Activated naive CD8-positive, alpha-beta T cell (primary cell): ENCODE measurements around the gene RNF187.

Experiments
- H3K27ac Mint-ChIP-seq: one replicate; pipeline ENCODE4 v1.8.0; 2021; ENCODE audit warnings: mixed read lengths
- H3K27me3 Mint-ChIP-seq: one replicate; pipeline ENCODE4 v1.8.0; 2021; ENCODE audit warnings: mixed read lengths
- H3K36me3 Mint-ChIP-seq: one replicate; pipeline ENCODE4 v1.8.0; 2021; ENCODE audit warnings: mixed read lengths
- H3K4me1 Mint-ChIP-seq: one replicate; pipeline ENCODE4 v1.8.0; 2021; ENCODE audit warnings: low read depth, mixed read lengths
- H3K4me3 Mint-ChIP-seq: one replicate; pipeline ENCODE4 v1.8.0; 2021; ENCODE audit warnings: mild to moderate bottlenecking, mixed read lengths
- H3K9me3 Mint-ChIP-seq: one replicate; pipeline ENCODE4 v1.8.0; 2021; ENCODE audit warnings: low read depth, mixed read lengths

RNF187 gene

DNA sequence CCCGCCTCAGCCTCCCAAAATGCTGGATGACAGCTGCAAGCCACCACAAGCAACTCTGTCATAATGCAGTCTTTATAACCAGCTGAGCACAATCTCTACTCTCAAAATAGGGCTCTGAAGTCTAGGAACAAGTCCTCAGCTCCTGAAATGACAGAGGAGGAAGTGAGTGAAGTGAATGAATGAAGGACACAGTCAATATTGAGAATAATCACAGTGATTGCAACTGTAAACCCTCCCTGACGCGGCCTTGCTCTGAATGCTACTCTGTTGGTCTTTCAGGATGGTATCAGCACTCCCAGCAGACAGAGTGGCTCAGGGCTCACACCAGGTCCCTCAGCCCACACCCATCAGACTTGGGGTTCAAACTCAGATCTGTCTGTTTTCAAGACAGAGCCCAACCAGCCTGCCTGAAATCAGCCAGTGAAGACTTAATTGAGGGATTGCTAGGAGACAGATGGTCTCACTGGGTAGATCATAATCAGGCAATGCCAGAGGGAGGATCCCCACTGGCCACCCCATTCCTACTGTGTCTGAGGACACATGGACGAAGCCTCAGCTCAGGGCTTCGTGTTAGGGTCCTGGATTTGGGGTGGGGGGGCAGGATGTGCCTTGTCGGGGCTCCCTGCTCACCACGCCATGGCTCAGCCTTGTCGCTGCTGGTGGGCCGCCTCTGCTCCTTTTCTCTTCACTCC is 20.9 kb downstream of the RNF187 start:
- Mint-ChIP-seq H3K4me1 (peaks cover 11% of the 10 kb centered on the region), H3K9me3 (no peaks in the 10 kb centered on the region), H3K36me3 (peaks cover 3% of the 10 kb centered on the region), H3K4me3 (no peak overlapping the region), H3K27ac (no peak overlapping the region), H3K27me3 (peaks cover 3% of the 10 kb centered on the region)

DNA sequence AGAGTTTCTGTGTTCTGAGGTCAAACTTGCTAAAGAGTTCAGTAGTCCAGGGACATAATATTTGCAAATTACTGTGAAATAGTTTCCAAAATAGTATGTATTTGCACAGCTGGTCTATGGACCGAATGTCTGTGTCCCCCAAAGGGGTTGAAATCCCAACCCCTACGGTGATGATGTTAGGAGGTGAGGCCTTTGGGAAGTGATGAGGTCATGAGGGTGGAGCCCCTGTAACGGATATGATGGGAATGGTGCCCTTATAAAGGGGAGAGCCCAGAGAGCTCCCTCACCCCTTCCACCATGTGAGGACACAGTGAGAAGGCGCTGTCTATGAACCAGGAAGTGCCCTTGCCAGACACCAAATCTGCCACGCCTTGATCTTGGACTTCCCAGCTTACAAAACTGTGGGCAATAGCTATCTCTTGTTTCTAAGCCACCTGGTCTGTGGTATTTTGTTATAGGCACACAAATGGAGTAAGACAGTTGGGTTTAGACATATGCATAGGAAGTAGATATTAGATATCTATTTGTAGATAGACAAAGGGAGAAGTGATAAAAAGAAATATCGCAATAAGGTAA is 21.7 kb downstream of the RNF187 start:
- Mint-ChIP-seq H3K4me3 (no peak overlapping the region), H3K9me3 (no peaks in the 10 kb centered on the region), H3K27ac (no peak overlapping the region), H3K4me1 (peaks cover 12% of the 10 kb centered on the region), H3K27me3 (peaks cover 3% of the 10 kb centered on the region), H3K36me3 (peaks cover 3% of the 10 kb centered on the region)

DNA sequence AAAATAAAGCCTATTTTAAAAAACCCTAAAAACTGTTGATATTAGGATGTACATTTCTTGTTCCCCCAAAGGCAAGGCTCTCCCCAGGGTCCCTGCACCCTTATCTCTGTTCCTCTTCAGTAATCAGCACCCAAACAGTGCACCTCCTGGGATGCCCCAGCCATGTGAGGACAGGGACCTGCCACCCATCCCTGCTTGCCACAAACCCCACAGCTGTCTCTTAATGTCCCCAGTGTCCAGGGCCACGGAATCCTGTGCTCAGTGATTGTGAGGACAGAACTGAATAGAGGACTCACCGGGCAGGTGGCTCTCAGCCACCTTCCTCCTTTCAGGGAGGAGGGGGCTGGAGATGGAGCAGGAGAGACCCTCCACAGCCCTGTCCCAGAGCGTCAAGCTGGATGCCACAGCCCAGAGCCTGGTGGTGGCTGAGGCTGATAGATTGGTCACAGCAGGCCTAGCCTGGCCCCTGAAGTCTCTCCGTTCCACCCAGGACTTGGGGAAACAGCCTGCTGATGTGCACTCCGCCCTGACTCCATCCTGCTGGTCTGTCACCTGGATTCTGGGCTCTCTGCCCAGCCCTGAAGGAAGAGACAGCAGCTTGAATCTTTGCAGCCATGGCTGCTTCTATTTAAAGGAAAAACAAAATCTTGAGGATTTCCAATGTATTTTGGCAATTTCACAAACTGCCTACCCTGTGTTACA is 23.1 kb downstream of the RNF187 start:
- no peak overlapping the region for H3K4me3 Mint-ChIP-seq
- peaks cover 1% of the 10 kb centered on the region for H3K27me3 Mint-ChIP-seq

DNA sequence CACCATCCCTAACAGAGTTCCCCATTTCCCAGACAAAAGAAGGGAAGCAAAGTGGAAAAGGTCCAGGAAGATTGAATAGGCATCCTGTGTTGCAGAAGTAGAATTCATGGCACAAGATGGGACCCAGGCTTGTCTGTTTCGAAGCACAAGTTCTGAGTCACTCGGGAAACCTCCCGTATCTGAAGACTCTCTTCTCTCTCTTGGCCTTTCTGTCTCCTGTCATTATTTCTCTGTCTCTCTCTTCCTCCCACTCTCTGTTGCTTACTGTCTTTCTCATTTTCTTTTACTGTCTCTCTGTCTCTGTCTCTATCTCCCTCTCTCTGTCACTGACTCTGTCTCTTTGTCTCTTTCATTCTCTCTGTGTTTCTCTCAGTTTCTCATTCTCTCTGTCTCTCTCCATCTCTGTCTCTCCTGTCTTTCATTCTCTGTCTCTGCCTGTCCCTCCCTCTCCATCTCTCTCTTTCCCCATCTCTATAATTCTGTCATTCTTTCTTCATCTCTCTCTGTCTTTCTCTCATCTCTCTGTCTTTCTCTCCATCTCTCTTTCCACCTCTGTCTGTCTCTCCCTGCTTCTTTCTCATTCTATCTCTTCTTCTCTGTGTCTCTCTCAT is 23.7 kb downstream of the RNF187 start:
- H3K4me1 Mint-ChIP-seq: peaks cover 12% of the 10 kb centered on the region
- no peak overlapping the region for H3K4me3 Mint-ChIP-seq
- peaks cover 3% of the 10 kb centered on the region for H3K36me3 Mint-ChIP-seq
- peaks cover 1% of the 10 kb centered on the region for H3K27me3 Mint-ChIP-seq
- no peaks in the 10 kb centered on the region for H3K9me3 Mint-ChIP-seq
- no peak overlapping the region for H3K27ac Mint-ChIP-seq

More for the DNA sequence above, 23.1 kb downstream of the RNF187 start:
- Mint-ChIP-seq H3K9me3 (no peaks in the 10 kb centered on the region), H3K36me3 (peaks cover 3% of the 10 kb centered on the region), H3K27ac (no peak overlapping the region), H3K4me1 (peaks cover 12% of the 10 kb centered on the region)

DNA sequence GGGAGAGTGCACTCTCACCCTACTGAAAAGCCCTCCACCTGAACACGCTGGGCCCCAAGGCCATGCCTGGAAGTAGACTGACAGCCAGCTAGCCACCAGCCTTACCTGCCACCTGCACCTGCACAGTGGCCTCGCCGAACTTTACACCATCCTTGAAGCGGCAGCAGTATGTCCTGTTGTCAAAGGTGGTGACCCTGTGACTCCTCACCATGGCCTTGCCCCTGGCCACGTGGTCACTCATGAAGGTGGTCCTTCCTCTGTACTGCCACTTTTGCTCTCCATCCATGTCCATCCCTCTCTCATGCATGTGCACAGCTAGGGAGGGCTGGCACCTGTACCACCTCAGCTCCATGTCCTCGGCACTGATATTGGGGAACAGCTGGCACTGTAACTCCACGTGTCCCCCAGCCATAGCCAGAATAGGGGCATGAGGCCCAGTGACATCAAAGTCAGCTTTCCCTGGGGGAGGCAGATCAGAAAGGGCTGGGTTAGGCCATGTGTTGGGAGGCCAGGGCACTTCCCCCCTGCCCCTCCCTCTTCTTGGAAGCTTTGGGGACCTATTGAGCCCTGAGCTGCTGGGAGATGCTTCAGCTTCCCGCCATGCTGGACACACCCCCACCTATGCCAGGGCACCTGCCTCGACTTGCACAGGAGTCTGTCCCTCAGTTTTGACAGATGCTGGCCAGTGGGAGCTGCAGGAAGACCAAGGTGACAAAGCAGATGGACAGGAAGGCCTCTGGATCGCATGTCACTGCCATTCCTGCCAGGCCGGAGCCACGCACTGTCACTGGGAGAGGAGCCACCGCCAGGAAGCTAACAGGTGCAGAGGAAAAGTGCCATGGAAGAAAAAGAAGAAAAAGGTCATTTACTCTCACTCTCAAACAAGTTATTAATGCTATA is 24.6 kb downstream of the RNF187 start:
- H3K36me3 Mint-ChIP-seq: peaks cover 3% of the 10 kb centered on the region
- H3K4me1 Mint-ChIP-seq: peaks cover 12% of the 10 kb centered on the region
- no peak overlapping the region for H3K27ac Mint-ChIP-seq
- peaks cover 3% of the 10 kb centered on the region for H3K27me3 Mint-ChIP-seq
- H3K4me3 Mint-ChIP-seq: no peak overlapping the region
- H3K9me3 Mint-ChIP-seq: no peaks in the 10 kb centered on the region

DNA sequence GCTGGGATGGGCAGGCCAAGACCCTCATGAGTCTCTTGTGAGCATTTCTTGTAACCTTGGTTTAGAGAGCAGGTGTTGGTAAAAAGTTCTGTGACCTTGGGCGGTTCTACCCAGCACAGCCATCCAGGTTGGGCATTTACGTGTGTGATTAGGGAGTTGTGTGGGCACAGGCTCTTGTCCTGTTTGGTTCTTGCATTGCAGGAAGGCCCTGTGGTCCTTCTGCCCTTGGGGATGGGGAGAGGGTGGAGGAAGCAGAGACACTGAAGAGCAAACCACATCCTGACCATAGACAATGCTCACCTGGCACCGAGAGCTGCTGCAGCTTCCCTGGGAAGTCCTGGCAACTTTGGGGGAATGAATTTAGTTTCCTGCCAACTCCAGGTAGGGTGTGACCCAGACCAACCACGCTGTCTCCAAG is 25.6 kb downstream of the RNF187 start:
- H3K9me3 Mint-ChIP-seq: no peaks in the 10 kb centered on the region
- peaks cover 12% of the 10 kb centered on the region for H3K4me1 Mint-ChIP-seq
- peaks cover 3% of the 10 kb centered on the region for H3K36me3 Mint-ChIP-seq
- H3K27ac Mint-ChIP-seq: no peak overlapping the region
- H3K27me3 Mint-ChIP-seq: peaks cover 3% of the 10 kb centered on the region
- H3K4me3 Mint-ChIP-seq: no peak overlapping the region

DNA sequence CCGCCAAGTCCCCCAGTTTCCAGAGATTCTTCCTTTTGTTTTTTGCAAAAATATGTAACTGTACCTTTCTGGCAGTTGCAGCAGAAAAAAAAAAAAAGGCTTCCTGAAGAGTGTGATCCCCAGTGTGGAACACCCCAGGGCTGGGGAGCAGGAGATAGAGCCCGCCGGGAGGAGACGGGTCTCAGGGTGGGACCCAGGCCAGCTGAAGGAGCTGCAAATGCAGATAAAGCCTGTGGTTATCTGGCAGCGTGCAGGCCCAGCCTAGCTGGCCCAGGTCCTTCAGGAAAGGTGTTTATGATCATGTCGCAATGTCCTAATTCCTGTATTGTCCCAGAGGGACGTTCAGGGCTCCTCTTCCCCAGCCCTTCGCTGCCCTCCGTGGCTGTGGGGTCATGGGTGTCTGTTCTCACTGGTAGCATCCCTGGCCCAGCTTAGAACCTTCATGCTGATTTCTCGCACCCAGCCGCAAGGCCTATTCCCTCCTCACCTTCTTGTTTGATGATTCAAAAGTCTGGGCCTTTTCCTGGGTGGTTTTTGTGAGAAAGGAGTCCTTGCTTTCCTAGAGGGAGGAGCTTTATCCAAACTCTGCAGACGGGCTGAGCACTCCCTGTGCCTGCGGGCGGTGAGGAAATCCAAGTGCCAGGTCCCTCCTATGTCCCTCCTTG is 26.2 kb downstream of the RNF187 start:
- H3K27ac Mint-ChIP-seq: no peak overlapping the region
- H3K27me3 Mint-ChIP-seq: peaks cover 6% of the 10 kb centered on the region
- no peak overlapping the region for H3K4me3 Mint-ChIP-seq
- H3K4me1 Mint-ChIP-seq: peaks cover 12% of the 10 kb centered on the region
- peaks cover 3% of the 10 kb centered on the region for H3K36me3 Mint-ChIP-seq
- H3K9me3 Mint-ChIP-seq: no peaks in the 10 kb centered on the region

DNA sequence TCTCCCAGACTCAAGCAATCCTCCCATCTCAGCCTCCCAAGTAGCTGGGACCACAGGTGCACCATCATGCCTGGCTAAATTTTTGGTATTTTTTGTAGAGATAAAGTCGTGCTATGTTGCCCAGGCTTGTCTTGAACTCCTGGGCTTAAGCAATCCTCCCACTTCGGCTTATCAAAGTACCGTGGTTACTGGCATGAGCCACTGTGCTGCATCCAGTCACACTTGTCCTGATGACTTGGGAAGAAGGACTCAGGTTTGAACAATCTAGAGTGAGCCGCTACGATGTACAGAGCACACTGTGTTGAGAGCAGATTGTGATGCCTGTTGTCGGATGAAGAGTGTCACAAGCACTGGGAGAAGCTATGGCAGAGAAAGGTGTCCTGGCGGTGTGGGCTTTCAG is 27.2 kb downstream of the RNF187 start:
- H3K4me1 Mint-ChIP-seq: peaks cover 12% of the 10 kb centered on the region
- no peak overlapping the region for H3K4me3 Mint-ChIP-seq
- peaks cover 11% of the 10 kb centered on the region for H3K27me3 Mint-ChIP-seq
- peaks cover 3% of the 10 kb centered on the region for H3K36me3 Mint-ChIP-seq
- H3K27ac Mint-ChIP-seq: no peak overlapping the region
- no peaks in the 10 kb centered on the region for H3K9me3 Mint-ChIP-seq

DNA sequence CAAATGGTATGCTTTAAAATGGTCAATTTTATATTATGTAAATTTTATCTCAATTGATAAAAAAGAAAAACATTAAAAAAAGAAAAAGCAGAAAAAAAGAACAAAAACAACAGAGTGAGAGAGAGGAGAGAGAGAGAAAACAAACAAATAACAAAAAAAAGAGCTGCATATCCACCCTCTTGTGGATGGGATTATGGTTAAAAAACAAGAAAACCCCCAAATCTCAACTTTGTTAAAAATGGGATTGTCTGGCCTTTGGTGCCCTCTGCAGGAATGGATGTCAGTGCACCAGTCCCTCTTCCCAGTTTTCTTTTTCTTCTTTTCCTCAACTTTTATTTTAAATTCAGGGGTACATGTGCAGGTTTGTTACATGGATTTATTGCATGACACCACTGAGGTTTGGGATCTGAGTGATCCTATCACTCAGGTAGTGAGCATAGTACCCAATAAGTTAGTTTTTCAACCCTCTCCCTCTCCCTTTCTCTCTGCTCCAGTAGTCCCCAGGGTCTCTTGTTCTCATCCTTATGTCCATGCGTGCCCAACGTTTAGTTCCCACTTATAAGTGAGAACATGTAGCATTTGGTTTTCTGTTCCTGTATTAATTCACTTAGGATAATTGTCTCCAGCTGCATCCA is 28.1 kb downstream of the RNF187 start:
- H3K4me3 Mint-ChIP-seq: no peak overlapping the region
- H3K27me3 Mint-ChIP-seq: peaks cover 14% of the 10 kb centered on the region
- no peaks in the 10 kb centered on the region for H3K9me3 Mint-ChIP-seq
- H3K4me1 Mint-ChIP-seq: peaks cover 12% of the 10 kb centered on the region
- H3K27ac Mint-ChIP-seq: no peak overlapping the region
- peaks cover 3% of the 10 kb centered on the region for H3K36me3 Mint-ChIP-seq

DNA sequence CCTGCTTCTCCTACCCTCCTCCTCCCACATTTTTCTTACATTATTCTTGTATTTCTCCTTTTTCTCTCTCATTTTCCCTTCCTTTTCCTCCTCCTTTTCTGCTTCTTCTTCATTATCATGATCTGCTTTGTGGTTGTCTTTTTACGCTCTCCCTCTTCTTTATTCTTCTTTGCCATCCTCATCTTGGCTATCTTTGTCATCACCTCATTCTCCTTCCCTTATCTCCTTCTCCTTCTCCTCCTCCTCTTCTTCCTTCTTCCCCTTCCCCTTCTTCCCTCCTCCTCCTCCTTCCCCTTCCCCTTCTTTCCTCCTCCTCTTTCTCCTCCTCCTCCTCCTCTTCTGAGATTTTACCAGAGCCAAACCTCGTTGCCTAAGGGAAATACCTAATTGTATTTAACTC is 30.5 kb downstream of the RNF187 start:
- no peak overlapping the region for H3K4me3 Mint-ChIP-seq
- H3K27me3 Mint-ChIP-seq: peaks cover 14% of the 10 kb centered on the region
- H3K27ac Mint-ChIP-seq: no peak overlapping the region
- H3K36me3 Mint-ChIP-seq: no peaks in the 10 kb centered on the region
- H3K9me3 Mint-ChIP-seq: no peaks in the 10 kb centered on the region
- peaks cover 6% of the 10 kb centered on the region for H3K4me1 Mint-ChIP-seq

DNA sequence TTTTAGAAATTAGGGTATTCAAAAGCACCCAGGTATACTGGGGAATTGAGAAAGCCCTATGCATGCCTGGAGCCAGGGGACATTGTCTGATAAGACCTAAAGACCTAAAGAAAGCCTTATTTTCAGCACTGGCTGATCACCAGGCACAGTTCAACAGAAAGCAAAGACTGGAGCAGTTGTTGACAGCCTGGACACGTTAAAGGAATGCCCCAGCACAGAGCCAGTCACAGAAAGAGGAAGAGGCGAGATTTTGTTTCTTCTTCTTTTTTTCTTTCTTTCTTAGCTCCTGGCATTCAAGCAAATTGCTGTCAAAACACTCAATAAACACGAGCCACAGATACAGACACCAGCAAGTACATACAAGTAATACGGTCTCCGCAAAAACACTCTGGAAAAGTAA is 40.4 kb downstream of the RNF187 start:
- peaks cover 32% of the 10 kb centered on the region for H3K27me3 Mint-ChIP-seq
- no peak overlapping the region for H3K4me3 Mint-ChIP-seq
- H3K9me3 Mint-ChIP-seq: no peaks in the 10 kb centered on the region
- no peaks in the 10 kb centered on the region for H3K36me3 Mint-ChIP-seq
- H3K27ac Mint-ChIP-seq: no peak overlapping the region
- no peaks in the 10 kb centered on the region for H3K4me1 Mint-ChIP-seq

DNA sequence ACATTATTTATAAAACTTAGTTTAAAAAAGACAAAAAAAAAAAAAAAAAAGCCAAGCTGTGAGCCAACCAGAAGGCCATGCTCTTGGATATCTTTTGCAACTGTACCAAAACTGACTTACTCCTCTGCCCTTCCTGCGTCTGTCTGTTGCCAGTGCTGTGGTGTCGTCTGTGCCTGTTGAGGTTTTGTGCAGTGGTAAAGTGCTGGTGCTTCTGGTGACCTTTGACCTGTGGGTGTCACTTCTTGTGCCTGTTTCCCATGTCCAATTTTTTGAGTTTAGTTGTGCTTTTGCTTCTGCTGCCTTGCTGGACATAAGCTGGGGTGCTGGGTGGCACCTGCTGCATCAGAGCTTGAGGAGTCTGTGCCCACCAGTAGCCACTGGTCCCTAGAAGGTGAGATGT is 41.4 kb downstream of the RNF187 start:
- Mint-ChIP-seq H3K36me3 (no peaks in the 10 kb centered on the region), H3K4me3 (no peak overlapping the region), H3K27ac (no peak overlapping the region), H3K4me1 (no peaks in the 10 kb centered on the region), H3K9me3 (no peaks in the 10 kb centered on the region), H3K27me3 (peaks cover 37% of the 10 kb centered on the region)

DNA sequence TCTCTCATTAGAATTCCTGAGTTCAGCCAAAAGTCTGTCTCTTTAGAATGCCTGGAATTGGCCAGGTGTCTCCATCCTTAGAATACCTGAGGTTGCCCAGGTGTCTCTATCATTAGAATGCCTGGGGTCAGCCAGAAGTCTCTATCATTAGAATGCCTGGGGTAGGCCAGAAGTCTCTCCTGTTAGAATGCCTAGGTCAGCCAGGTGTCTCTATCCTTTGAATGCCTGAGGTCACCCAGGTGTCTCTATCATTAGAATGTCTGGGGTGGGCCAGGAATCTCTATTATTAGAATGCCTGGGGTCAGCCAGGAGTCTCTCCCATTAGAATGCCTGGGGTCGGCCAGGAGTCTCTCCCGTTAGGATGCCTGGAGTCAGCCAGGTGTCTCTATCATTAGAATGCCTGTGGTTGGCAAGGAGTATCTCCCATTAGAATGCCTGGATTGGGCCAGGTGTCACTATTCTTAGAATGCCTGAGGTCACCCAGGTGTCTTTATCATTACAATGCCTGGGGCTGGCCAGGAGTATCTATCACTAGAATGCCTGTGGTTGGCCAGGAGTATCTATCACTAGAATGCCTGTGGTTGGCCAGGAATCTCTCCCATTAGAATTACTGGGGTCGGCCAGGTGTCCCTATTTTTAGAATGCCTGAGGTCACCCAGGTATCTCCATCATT is 43.0 kb downstream of the RNF187 start:
- Mint-ChIP-seq H3K27me3 (peaks cover 38% of the 10 kb centered on the region), H3K27ac (no peak overlapping the region), H3K36me3 (no peaks in the 10 kb centered on the region), H3K4me3 (no peak overlapping the region), H3K9me3 (no peaks in the 10 kb centered on the region), H3K4me1 (no peaks in the 10 kb centered on the region)
